HCT116 (cell line): ENCODE measurements around the gene KRT33B. TPM values are rescaled to one million over a fixed set of nuclear protein-coding genes. Genes with fewer than 3 reads are reported as not detected.

Experiments used
- ATAC-seq: fragments of 200-7000 bp; cut with Tn5 transposase; 2 replicates; pipeline ENCODE4 v1.9.1; 2020; ENCODE audit warnings: mild to moderate bottlenecking, moderate library complexity
- BruUV-seq: library from RNA; stranded (reverse); fragments of 400-500 nt; replicated peaks from 2 replicates; lab custom pipeline; 2021; lab: Mats Ljungman, UMichigan
- CTCF ChIA-PET: fragments of 300-600 bp; sonication (Branson Sonifier 250); formaldehyde crosslinking; loops from one replicate; lab custom pipeline; 2021; ENCODE audit warnings: antibody characterized with exemption; lab: Charles Lee
- POLR2A ChIA-PET: fragments of 300-600, 350-600 bp; sonication (Branson Sonifier 250); formaldehyde crosslinking; loops from one replicate; lab custom pipeline; 2021; ENCODE audit warnings: antibody characterized with exemption; lab: Charles Lee
- RAD21 ChIA-PET, 2 experiments: fragments of 300-600 bp; sonication (Branson Sonifier 250); formaldehyde crosslinking; loops; one replicate each; lab custom pipeline; 2023; ENCODE audit warnings: low total read pairs in 2 of 2; ENCODE audit not compliant: uncharacterized antibody in 2 of 2, unreplicated experiment in 2 of 2, low non-redundant PET in 1 of 2; lab: Charles Lee
- DNase-seq: peaks from one replicate; pipeline ENCODE4 v3.0.0-alpha.2; 2010; ENCODE audit warnings: low read depth, low spot score
- H2AFZ ChIP-seq: fragments of 200-600 bp; shearing (Covaris generic), sonication (generic); 2 replicates; pipeline ENCODE4 v1.6.1; 2017; ENCODE audit warnings: low read depth, mixed run types, mixed read lengths, antibody characterized with exemption, low read length; ENCODE audit not compliant: poor library complexity, severe bottlenecking
- H3K27ac ChIP-seq: 2 replicates; pipeline ENCODE4 v1.5.1; 2012; ENCODE audit warnings: low read depth, low read length
- H3K27me3 ChIP-seq: fragments of 200-600 bp; sonication (generic); 2 replicates; pipeline ENCODE4 v1.6.1; 2016; ENCODE audit warnings: mixed run types, low read length, mixed read lengths; ENCODE audit not compliant: insufficient read depth
- H3K36me3 ChIP-seq, 2 experiments: fragments of 200-500 bp in 1 of 2; fragments of 200-600 bp in 1 of 2; sonication (Bioruptor generic) in 1 of 2; sonication (generic) in 1 of 2; 2 replicates each; pipeline versions ENCODE4 v1.5.1 to v1.6.1; 2014 to 2016; ENCODE audit warnings: low read length in 2 of 2, inconsistent platforms in 1 of 2, mixed read lengths in 1 of 2, mixed run types in 1 of 2; ENCODE audit not compliant: insufficient read depth in 2 of 2, control insufficient read depth in 1 of 2
- H3K4me1 ChIP-seq, 2 experiments: fragments of 200-600 bp in 1 of 2; sonication (generic) in 1 of 2; 2 replicates each; pipeline versions ENCODE4 v1.5.1 to v1.6.1; 2012 to 2017; ENCODE audit warnings: low read length in 2 of 2, inconsistent platforms in 1 of 2, mild to moderate bottlenecking in 1 of 2, mixed read lengths in 1 of 2, mixed run types in 1 of 2, moderate library complexity in 1 of 2; ENCODE audit not compliant: insufficient read depth in 2 of 2, control insufficient read depth in 1 of 2
- H3K4me2 ChIP-seq: fragments of 200-600 bp; sonication (generic); 2 replicates; pipeline ENCODE4 v1.6.1; 2017; ENCODE audit warnings: mixed run types, low read length, mixed read lengths
- H3K4me3 ChIP-seq, 2 experiments: fragments of 200-600 bp in 1 of 2; sonication (generic) in 1 of 2; replicated peaks in 1 of 2; 2 replicates each; pipeline ENCODE4 v1.5.1; 2011 to 2016; ENCODE audit warnings: low read length in 2 of 2, control low read depth in 1 of 2, low read depth in 1 of 2, mild to moderate bottlenecking in 1 of 2, mixed read lengths in 1 of 2, mixed run types in 1 of 2
- H3K79me2 ChIP-seq: fragments of 200-600 bp; sonication (generic); 2 replicates; pipeline ENCODE4 v1.6.1; 2017; ENCODE audit warnings: mild to moderate bottlenecking, mixed run types, low read length, moderate library complexity, mixed read lengths; ENCODE audit not compliant: insufficient read depth
- H3K9ac ChIP-seq: fragments of 200-600 bp; sonication (generic); 2 replicates; pipeline ENCODE4 v1.6.1; 2016; ENCODE audit warnings: low read length, mixed read lengths
- H3K9me2 ChIP-seq: fragments of 200-600 bp; sonication (generic), shearing (Covaris generic); 2 replicates; pipeline ENCODE4 v1.6.1; 2017; ENCODE audit warnings: mixed run types, mild to moderate bottlenecking, moderate library complexity; ENCODE audit not compliant: insufficient read depth
- H3K9me3 ChIP-seq, 2 experiments: fragments of 200-500 bp in 1 of 2; fragments of 200-600 bp in 1 of 2; sonication (Bioruptor generic) in 1 of 2; sonication (generic) in 1 of 2; 2 replicates each; pipeline ENCODE4 v1.6.1; 2014 to 2017; ENCODE audit warnings: low read length in 2 of 2, mixed read lengths in 2 of 2, inconsistent platforms in 1 of 2, low read depth in 1 of 2, mild to moderate bottlenecking in 1 of 2, mixed run types in 1 of 2, moderate library complexity in 1 of 2; ENCODE audit not compliant: control insufficient read depth in 1 of 2, insufficient read depth in 1 of 2
- H4K20me1 ChIP-seq: fragments of 200-600 bp; sonication (generic), shearing (Covaris generic); 2 replicates; pipeline ENCODE4 v1.6.1; 2017; ENCODE audit warnings: mixed run types, mild to moderate bottlenecking, moderate library complexity; ENCODE audit not compliant: insufficient read depth
- ATF3 ChIP-seq: IDR thresholded peaks from 2 replicates; pipeline ENCODE4 v1.6.1; 2012
- CBX3 ChIP-seq: IDR thresholded peaks from 2 replicates; pipeline ENCODE4 v1.6.1; 2012; ENCODE audit warnings: low read depth
- CTCF ChIP-seq, 3 experiments: fragments of 200-600 bp in 1 of 3; sonication (generic) in 1 of 3; IDR thresholded peaks in 2 of 3; conservative IDR thresholded peaks in 1 of 3; 2 replicates each; pipeline ENCODE4 v1.5.1; 2012 to 2017; ENCODE audit warnings: low read depth in 2 of 3, low read length in 2 of 3, antibody characterized with exemption in 1 of 3, borderline replicate concordance in 1 of 3, control low read depth in 1 of 3, mild to moderate bottlenecking in 1 of 3, mixed read lengths in 1 of 3, mixed run types in 1 of 3, moderate library complexity in 1 of 3; ENCODE audit not compliant: insufficient read depth in 1 of 3
- ELF1 ChIP-seq: IDR thresholded peaks from 2 replicates; pipeline ENCODE4 v1.6.1; 2012; ENCODE audit warnings: low read depth, borderline replicate concordance
- FOSL1 ChIP-seq: IDR thresholded peaks from 2 replicates; pipeline ENCODE4 v1.6.1; 2012; ENCODE audit warnings: low read depth
- JUND ChIP-seq: IDR thresholded peaks from 2 replicates; pipeline ENCODE4 v1.6.1; 2012
- MAX ChIP-seq: IDR thresholded peaks from 2 replicates; pipeline ENCODE4 v1.6.1; 2012
- POLR2A ChIP-seq: IDR thresholded peaks from 2 replicates; pipeline ENCODE4 v1.7.0; 2011; ENCODE audit warnings: borderline replicate concordance; ENCODE audit not compliant: insufficient read depth, insufficient read length; ENCODE audit errors: extremely low read depth
- RAD21 ChIP-seq: IDR thresholded peaks from 2 replicates; pipeline ENCODE4 v1.6.1; 2012; ENCODE audit warnings: low read depth, mild to moderate bottlenecking
- SIN3A ChIP-seq: IDR thresholded peaks from 2 replicates; pipeline ENCODE4 v1.6.1; 2012; ENCODE audit warnings: low read depth
- SRF ChIP-seq: IDR thresholded peaks from 2 replicates; pipeline ENCODE4 v1.6.1; 2012; ENCODE audit warnings: low read depth
- ZBTB33 ChIP-seq: IDR thresholded peaks from 2 replicates; pipeline ENCODE4 v1.6.1; 2011; ENCODE audit warnings: mild to moderate bottlenecking, low read length, moderate library complexity; ENCODE audit not compliant: insufficient replicate concordance; ENCODE audit errors: extremely low read depth
- ZFX ChIP-seq: fragments of 450-650 bp; IDR thresholded peaks from 2 replicates; pipeline ENCODE4 v1.6.1; 2017
- ZNF274 ChIP-seq: fragments of 200-500 bp; sonication (Bioruptor generic); IDR thresholded peaks from 2 replicates; pipeline ENCODE4 v1.6.1; 2014; ENCODE audit warnings: mild to moderate bottlenecking, low read depth, low read length, inconsistent platforms
- intact Hi-C: fragments of 100-400 bp; cut with micrococcal nuclease; formaldehyde crosslinking; loops from 2 replicates; pipeline ENCODE4 v1.10.0; 2022
- total RNA-seq: library from RNA; stranded (reverse); gene quantifications from one replicate; pipeline ENCODE4 v1.2.1, GENCODE V29; 2021; ENCODE audit not compliant: unreplicated experiment

The KRT33B gene
- total RNA-seq, 1 experiment from 2014 or later: not detected

GRCh38 chr17:41383690-41384089 lies 14.1 kb upstream of the KRT33B start:
- H3K4me2 ChIP-seq: no peak overlapping the region
- no peak overlapping the region for H3K4me3 ChIP-seq
- intact Hi-C loops: no loop called here
- ChIA-PET POLR2A (no interaction called here), CTCF (no interaction called here), RAD21 (no interaction called here)
- no TSS peak for BruUV-seq
- H3K27ac ChIP-seq: no peak overlapping the region
- no peaks in the 10 kb centered on the region for H3K27me3 ChIP-seq
- H3K36me3 ChIP-seq: no peaks in the 10 kb centered on the region
- peaks cover 4 to 5% of the 10 kb centered on the region in 2 experiments; a peak in 2 of 4 replicates for H3K9me3 ChIP-seq
- ATAC-seq: no peak
- DNase-seq: no peak
- H3K4me1 ChIP-seq: peaks cover 0 to 14% of the 10 kb centered on the region in 2 experiments; a peak in 2 of 4 replicates
- H3K9ac ChIP-seq: no peak overlapping the region
- H4K20me1 ChIP-seq: no peaks in the 10 kb centered on the region
- no peaks in the 10 kb centered on the region for H3K9me2 ChIP-seq
- H3K79me2 ChIP-seq: no peaks in the 10 kb centered on the region
- TF ChIP-seq FOSL1 (no peak), ELF1 (no peak), CBX3 (no peak), POLR2A (no peak), SRF (no peak), ZFX (no peak), CTCF (IDR thresholded peaks at IDR 0.05 in 2 of 3, conservative IDR thresholded peaks at IDR 0.05 in 1 of 3; ENCODE audit: borderline replicate concordance in 1 of 3, insufficient read depth in 1 of 3, low read depth in 2 of 3, low read length in 2 of 3) (no peak), JUND (no peak), ATF3 (no peak), ZNF274 (no peak), RAD21 (no peak), SIN3A (no peak), MAX (no peak), ZBTB33 (no peak)
- H2AFZ ChIP-seq: no peak overlapping the region
